Stimulated activated CD4-positive, alpha-beta T cell treated with anti-CD3 and anti-CD28 coated beads, Interleukin-4, amount 100 ng/mL, for 4 hours (primary cell): ENCODE data around the gene RGS7BP.

ENCODE experiments used
- DNase-seq, 2 experiments: peaks; one replicate each; pipeline ENCODE4 v3.0.0-alpha.2; 2020

Gene RGS7BP

DNA sequence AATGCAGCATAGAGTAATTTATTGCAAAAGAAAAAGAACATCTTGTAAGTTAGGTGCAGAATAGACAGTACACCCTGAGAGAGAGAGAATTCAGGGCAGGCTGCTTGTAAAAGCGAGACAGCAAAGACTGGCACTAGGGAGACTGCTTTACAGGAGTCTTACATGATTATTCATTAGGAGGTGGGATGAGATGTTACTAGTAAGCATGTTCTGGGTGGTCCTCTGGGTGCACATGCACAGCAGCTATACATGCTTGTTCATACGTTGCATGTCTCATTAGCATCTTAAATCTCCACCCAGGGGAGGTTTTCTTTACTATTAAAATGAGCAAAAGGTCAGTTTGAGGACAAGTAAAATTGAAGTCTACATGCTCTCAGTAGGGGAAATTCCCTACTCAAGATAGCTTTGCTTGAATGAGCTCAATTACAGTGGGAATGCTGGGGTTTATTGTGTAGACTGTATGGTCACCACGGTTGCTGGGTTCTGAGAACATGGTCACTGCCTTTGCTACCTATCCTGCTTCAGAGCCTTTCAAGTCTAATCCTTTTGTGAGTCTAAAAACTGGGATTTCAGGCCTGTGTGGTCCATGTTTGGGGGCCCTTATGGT, 60.6 kb downstream of the RGS7BP start:
- DNase-seq, result no peak

DNA sequence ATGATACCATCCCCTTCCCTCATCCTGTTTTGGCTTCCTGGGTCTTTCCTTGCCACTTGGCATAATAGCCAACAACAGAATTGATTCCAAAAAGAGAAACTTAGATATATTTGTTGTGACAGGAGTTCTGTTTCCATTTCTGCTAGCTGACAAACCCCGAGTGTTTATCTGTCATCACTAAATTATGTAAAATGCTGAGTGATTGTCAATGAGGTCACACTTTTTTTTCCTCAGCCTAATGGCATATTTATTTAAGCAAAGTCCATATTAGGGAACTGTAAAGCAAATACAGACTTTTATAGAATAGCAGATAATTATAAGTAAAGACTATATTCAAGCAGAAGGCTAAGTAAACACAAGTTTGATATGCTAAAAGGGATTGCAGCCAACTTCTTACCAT, 64.0 kb downstream of the RGS7BP start:
- DNase-seq, result no peak

DNA sequence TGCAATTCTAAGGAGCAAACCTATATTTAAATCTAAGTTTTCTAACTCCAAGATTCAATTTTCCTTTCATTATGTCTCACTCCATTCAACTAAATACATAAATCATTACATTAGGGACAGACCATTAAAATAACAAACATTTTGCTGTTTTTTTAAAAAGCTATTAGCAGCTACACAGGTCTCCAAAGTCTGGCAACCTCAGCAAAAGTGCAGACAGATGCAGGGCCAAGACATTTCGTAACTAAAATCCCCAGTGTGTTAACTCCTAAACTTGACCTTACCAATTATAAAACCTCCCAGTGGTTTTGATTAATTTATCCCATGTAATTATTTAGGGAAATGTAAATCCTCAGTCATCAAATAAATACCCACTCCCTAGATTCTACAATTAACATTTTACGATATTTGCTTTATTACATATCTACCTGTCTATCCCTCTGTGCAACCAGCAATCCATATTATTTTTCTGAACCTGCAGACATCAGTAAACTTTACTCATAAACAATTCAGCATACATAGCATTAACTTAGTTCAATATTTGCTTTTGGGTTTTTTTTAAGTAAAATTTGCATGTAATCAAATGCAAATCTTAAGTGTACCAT, 64.7 kb downstream of the RGS7BP start:
- no peak for DNase-seq

DNA sequence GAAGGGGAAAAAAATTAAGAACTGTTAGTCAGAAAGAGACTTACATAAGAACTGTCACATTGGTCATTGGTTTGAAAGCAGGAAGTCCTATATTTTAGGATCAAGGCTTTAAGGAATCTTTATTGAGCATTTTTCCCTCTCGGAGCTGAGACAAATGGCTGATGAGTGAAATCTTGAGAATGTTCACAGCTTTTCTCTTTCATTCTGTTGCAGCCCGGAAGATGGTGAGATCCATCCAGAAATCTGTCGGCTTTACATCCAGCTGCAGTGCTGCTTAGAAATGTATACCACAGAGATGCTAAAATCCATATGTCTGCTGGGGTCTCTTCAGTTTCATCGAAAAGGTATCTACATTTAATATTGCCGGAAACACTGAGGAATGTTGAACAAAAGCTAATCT, 69.7 kb downstream of the RGS7BP start:
- DNase-seq, result no peak

DNA sequence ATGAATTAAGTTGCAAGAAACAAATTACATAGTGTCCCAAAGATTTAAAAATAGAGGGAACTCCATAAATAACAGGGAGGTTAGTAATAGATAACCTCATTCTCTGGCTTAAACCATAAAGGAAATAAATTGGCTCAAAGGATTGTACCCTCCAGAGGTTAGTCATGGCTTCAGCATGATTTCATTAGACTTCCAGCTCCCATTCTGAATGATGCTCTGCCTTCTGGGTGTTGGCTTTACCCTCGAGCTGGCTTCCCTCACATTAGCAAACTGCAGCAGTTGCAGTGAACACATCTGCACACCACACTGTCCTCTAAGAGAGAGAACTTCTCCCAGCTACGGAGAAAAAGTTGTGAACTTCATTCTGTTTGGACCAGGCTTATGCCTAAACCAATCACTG, 70.4 kb downstream of the RGS7BP start:
- DNase-seq, result no peak

DNA sequence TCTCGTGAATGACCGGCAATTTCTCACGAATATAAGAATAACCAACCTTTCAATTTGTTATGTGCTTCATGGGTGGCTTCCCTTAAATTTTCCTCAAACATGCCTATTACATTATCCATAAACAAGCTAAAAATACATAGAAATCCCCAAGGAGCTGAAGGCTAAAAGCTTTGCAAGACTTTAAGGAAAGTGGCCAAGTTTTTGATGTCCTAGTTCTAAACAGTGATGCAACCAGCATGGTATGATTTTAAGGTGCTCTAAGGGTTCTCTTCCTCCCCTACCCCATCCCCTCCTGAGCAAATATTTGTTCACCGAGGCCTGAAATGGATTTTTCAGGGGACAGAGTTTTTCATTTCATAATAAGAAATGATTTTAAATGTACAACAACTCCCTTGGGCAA, 79.8 kb downstream of the RGS7BP start:
- no peak for DNase-seq

DNA sequence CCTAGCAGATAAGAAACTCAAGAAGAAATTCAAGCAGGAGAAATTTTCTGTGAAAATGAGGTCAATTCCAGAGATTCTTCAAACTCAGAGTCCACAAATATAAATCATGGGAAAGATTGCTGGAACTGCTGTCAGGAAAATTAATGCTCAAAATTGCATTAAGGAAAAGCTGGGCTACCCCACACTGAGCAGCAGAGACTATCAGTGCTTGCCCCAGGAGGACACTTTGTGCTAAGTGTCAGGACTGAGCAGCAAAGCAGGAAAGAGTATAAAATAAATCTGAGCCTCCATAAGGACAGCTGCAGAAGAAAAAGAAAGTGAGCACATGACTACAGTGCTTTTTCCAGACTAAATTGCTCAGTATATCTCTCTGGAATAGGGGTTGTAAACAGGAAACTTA, 81.6 kb downstream of the RGS7BP start:
- no peak for DNase-seq

DNA sequence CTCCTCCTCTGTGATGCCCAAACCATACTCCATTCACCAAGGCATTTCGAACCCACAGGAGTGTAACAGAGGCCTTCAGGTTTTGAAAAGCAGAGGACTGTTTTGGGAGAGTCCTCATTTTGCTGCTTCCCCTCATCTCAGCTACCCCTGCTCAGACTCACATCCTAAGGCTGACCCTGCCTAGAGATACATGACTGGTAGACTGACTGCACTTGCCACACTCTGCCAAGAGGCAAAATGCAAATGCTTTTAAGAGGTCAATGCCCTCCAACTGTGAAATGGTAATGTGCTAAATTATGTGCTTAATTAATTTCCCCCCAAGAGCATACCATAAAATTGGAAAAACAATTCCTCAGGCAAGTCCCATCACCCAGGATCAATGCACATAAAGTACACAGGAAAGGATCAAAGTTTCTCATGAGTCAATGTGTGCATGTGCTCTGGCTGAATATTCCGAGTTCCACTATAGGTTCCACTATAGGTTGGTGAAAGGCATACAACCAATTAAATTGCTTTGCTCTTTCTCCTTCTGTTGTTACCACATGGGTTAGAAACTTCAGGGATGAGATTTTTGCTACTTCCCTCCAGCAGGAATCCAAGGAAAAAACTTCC, 87.0 kb downstream of the RGS7BP start:
- DNase-seq, result no peak

DNA sequence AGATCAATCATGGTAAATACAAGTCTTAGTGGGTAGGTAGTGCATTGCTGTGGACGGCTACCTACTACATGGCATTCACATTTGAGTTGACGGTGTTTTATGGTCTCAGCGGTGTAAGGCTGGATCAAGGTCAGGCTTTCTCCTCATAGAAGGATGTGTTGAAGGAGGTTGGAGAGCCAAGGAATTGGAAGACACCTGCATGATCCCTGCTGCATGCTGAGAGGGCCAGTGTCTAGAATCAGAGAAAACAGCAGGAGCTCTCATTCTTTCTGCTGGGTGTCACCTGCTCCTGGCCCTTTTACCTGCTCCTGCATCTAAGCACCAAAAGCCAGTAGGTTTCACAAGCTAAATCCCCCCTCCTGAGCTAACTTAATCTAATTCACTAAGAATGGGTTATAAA, 88.2 kb downstream of the RGS7BP start:
- DNase-seq, result no peak

DNA sequence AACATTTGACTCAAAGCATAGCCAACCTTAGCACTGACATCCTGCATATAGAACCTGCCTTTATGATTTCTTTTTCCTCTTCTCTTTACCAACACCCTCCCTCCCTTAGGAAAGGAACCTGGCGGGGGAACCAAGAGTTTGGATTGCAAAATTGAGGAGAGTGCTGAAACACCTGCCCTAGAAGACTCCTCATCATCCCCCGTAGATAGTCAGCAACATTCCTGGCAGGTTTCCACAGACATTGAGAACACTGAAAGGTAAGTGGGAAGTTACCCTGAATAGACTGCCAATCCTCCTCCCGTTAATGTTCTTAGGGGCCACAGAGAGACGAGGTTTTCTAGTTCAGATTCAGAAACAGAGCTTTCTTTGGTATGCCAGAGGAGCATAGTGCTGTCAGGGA, 88.8 kb downstream of the RGS7BP start:
- DNase-seq, result no peak

DNA sequence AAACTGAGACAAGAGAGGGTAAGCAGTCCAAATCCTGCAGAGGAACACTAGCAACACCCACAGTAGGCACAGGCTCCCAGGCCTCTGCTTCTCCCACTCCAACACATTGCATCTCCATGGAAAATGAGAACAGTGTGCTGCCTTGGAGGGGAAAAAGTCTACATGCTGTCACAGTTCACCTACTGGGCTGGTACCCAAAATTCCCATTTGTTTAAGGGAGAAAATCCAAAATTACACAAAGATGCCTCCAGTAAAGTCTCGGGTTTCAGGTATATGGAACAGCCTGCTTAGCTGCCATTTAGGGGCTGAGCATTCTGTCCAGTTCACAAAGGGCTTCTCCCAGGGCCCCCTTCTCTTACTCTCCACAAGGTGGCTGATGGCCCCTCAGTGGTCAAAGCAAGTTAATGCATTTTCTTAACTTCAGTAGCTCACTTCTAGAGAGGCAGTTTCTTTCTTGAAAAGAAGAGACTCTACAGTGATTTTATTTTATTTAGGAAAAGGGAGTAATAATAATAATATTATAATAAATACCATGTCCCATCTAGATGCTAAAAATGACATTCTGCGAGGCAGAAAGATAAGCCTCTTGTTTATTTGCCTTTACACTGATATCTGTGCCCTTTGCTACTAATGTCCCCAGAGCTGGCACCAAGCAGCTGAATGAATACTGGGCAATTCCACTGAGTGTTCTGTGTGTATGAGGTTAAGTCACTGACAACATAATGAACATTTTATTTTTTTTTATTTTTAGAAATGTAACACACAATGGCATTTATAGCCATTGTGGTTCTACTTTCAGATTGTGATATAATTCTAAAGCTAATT, 89.4 kb downstream of the RGS7BP start:
- DNase-seq, result no peak

DNA sequence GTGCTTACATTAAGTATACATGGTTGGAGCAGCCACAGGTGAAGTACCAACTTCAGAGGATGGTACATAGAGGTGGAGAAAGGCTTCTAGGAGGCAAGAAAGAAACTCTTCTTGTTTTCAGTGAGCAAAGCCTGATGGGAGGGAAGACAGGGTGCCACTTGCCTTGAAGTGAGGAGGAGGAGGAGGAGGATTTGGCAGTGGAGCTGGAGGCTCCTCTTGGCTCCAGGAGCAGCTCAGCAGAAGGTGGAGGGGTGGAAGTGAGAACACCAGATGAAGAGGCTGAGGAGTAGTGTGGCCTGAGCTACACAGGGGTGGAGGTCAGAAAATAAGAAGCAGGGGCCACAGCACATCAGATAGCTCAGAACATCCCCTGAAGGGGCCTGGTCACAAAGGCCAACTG, 93.4 kb downstream of the RGS7BP start:
- DNase-seq, result no peak

DNA sequence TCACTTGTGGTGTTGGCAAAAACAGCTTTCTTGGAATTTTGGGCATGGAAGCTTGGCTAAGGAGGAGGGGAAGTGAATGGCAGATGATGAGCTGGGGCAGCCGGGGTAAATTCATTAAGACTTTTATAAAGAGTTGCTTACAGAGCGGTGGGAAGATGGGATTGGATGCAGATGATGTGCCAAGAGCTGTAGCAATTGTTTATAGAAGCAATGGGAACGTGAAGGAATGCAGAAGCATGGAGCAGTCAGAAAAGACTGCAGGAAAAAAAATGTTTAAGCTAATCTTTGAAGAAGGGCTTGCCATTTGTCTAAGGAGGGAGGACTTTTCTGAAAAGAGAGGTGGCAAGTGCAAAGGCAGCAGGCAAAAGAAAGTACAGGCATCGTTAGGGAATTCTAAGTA, 97.9 kb downstream of the RGS7BP start:
- no peak for DNase-seq

DNA sequence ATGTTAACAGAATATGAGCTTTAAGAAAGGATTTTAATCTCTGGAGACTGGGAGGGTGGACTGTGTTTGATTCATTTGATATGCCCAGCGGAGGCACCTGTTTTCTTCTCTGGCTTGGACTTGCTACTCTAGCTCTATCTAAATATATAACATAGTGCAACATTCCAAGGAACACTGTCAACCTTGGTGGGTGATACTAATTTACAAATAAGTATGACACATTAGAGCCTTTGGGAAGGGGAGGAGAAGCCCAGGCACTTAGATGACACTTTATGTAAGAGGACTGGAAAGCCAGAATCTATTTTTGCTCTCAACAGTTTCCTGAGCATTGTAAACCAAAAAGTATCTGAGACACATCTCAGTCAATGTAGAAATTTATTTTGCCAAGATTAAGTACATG, 101.1 kb downstream of the RGS7BP start:
- DNase-seq, result no peak

DNA sequence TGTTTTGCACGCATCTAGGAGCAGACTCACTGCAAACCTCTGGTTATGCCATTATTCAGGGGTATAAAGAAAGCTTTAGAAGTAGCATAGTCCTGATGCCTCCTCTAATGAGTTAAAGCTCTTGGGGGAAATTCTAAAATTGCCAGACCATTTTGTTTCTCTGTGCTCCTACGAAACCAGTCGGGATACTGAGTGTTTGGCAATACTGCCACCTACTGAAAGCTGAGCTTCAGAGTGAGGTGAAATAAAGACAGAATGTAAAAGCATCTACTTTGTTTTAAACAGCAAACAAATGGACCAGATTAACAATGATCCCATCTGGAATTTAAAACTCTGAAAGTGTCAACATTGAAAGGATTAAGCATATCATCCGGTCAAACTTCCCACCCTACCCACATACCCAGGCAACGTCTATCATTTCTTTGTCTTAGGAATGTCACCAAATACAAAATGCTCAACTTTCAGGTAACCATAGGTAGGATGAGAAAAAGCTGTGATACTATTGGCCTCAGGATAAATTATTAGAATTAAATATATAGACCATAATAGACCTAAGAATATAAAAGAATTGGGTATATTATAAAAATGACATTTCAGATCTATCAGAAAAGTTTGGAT, 106.6 kb downstream of the RGS7BP start:
- no peak for DNase-seq

DNA sequence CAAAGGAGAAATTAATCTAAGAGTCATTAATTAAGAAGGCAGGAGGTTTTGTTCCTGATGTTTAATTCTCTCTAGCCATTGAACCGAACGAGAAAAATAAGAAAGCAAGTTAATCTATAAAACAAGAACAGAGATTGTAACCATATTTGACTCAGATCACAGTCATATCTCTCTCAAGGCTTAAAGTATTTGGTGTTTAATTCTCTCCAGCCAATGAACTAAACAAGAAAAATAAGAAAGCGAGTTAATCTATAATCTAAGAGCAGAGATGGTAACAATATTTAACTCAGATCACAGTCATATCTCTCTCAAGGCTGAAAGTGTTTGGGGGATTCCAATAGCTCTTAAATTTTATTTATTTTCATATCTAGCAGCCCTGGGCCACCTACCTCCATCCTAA, 110.1 kb downstream of the RGS7BP start:
- no peak for DNase-seq

DNA sequence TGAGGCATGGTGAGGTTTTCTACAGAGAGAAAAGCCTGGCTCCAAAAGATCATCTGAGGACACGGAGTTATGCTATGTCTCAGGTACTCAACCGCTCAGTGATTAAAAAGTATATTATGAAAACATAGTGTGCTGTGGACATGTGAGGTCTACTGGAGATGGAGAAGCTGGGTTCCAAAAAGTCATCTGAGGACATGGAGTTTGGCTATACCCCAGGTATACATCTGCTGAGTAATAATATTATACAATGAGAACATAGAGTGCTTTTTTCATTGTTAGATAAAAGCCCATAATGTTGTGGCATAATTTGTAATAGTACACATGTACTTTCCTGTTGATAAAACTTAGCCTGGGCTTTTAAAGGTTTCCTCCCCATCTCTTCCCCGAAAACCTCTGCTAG, 113.8 kb downstream of the RGS7BP start:
- no peak for DNase-seq

DNA sequence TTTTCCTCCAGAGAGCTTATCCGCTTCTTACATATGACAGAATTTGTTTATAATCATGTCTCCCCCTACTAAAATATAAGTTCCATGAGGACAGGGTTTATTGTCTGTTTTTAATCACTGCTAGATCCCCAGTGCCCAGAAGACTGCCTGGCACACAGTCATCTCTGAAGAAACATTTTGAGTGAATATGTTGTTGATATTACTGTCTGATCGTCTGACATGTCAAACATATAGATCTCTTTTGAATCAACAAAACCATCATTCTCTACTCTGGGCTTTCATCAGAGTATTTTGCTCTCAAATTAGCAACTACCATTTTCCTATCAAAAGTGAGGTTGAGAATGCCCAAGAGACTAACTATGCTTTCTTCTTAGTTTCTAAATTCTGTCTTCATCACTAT, 117.2 kb downstream of the RGS7BP start:
- no peak for DNase-seq

DNA sequence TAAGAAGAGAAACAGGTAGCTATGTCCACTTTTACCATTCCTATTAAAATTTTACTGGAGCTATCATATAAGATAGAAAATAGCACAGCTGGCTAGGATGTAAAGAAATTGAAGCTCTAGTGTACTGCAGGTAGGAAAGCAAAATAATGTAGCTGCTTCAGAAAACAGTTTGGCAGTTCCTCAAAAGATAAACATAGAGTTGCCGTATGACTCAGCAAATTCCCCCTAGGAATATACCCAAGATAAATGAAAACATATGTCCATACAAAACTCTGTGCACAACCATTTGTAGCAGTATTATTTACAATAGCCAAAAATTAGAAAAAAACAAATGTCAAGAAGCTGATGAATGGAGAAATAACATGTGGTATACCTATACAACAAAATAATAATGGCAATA, 119.9 kb downstream of the RGS7BP start:
- DNase-seq, result no peak

DNA sequence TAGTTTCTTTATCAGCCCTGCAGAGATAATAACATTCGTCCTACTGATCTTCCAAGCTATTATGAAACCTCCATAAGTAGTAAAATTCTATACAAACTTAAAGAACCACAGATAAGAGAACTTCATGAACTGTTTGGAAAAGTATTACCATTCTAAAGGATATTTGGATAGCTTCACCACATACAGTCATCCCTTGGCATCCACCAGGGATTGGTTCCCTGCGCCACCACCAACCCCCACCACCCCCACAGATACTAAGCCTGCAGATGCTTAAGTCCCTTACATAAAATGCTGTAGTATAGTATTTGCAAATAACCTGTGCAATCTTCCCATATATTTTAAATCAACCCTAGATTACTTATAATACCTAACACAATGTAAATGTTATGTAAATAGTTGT, 123.1 kb downstream of the RGS7BP start:
- DNase-seq, result no peak

DNA sequence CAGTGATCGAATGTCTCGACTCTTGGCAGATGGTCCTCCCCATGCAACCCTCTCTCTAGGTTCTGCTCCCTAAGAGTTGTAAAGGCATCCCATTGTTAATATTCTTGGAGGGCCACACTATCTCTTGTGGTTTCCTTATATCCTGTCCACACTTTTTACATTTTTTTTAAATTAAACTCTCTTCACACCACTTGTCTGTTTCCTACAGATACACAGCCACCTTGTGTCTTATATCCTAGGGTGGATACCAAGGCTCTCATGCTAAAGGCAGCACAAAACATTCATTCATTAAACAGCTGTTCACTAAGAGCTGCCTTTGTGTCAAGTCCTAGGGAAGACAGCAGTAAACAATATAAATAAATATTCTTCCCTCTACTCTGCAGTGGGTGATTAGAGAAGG, 124.0 kb downstream of the RGS7BP start:
- DNase-seq, result no peak

DNA sequence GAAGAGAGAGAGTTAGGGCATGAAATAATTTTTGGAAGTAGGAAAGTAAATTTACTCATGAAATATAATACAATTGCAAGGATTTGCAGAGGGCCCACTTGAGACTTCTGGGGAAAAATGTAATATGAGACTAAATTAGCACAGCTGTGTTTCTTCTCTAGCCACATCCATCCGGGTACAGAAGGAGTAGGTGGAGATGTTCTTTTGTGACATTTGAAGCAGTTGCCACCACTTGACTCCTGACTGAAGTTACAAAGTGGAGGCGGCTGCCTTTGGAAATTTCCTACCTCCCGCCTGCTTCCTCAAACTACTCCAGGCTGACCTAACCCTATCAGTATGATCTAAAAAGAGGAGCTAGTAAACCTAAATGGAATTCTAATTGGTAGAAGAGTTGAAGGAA, 126.4 kb downstream of the RGS7BP start:
- DNase-seq, result no peak

DNA sequence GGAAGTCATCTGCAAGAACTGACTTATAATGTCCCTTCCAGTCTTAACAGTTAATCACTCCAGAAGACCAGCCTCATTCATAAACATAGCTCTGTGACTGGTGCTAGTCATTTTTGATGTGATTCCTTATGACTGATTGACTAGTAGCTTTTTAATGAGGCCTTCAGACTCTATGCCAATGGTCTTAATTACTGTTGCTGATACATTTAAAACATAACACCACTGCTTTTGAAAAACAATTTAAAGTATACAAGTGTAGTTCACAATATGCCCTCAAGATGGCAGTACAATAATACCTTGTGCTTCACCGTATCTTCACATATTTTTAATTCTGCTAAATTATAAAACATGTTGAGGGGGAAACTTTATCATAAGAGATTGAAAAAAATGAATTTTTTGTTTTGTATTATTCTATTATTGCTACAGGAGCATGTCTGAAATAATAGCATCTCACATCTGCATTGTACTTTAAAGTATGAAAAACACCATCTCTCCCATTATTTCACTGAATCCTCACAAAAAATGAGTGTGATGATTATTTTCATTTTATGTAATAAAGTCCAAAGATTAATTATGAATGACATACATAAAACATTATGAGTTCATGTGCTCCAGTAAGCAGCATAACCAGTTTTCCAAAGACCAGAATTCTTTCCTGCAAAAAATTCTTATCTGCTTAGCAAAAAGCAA, 129.3 kb downstream of the RGS7BP start:
- no peak for DNase-seq
